Loucy (cell line): ENCODE data around the gene TRHDE.

Source experiments
- H2AFZ ChIP-seq: fragments of 200-600 bp; sonication (generic); 2 replicates; pipeline ENCODE4 v1.6.0; 2016; ENCODE audit warnings: antibody characterized with exemption, mild to moderate bottlenecking, low read length, moderate library complexity
- H3F3A ChIP-seq: fragments of 200-600 bp; 2 replicates; pipeline ENCODE4 v1.6.0; 2016; ENCODE audit warnings: antibody characterized with exemption, low read depth, mild to moderate bottlenecking
- H3K27me3 ChIP-seq: fragments of 200-600 bp; sonication (generic); 2 replicates; pipeline ENCODE4 v1.6.1; 2014; ENCODE audit warnings: low read length, mild to moderate bottlenecking; ENCODE audit not compliant: insufficient read depth, poor library complexity, severe bottlenecking
- H3K36me3 ChIP-seq: fragments of 200-600 bp; sonication (generic); 2 replicates; pipeline ENCODE4 v1.6.1; 2016; ENCODE audit warnings: low read length; ENCODE audit not compliant: insufficient read depth
- H3K4me1 ChIP-seq: fragments of 200-600 bp; sonication (generic); 2 replicates; pipeline ENCODE4 v1.5.1; 2014; ENCODE audit warnings: low read length, mild to moderate bottlenecking; ENCODE audit not compliant: insufficient read depth, poor library complexity, severe bottlenecking
- H3K4me2 ChIP-seq: fragments of 200-600 bp; sonication (generic); 2 replicates; pipeline ENCODE4 v1.6.0; 2014; ENCODE audit warnings: antibody characterized with exemption, low read length, low read depth, mild to moderate bottlenecking; ENCODE audit not compliant: poor library complexity, severe bottlenecking
- H3K4me3 ChIP-seq: fragments of 200-600 bp; sonication (generic); 2 replicates; pipeline ENCODE4 v1.5.1; 2014; ENCODE audit warnings: low read length, mild to moderate bottlenecking, mixed read lengths; ENCODE audit not compliant: poor library complexity, severe bottlenecking
- H3K79me2 ChIP-seq: fragments of 200-600 bp; sonication (generic); 2 replicates; pipeline ENCODE4 v1.6.1; 2014; ENCODE audit warnings: low read length; ENCODE audit not compliant: insufficient read depth
- H3K9ac ChIP-seq: fragments of 200-600 bp; sonication (generic); 2 replicates; pipeline ENCODE4 v1.6.0; 2014; ENCODE audit warnings: mild to moderate bottlenecking, low read depth, low read length, moderate library complexity; ENCODE audit not compliant: poor library complexity, severe bottlenecking
- H3K9me2 ChIP-seq: fragments of 200-600 bp; sonication (generic); replicated peaks from 2 replicates; pipeline ENCODE4 v1.6.1; 2016; ENCODE audit warnings: low read depth, low read length, mixed read lengths
- H3K9me3 ChIP-seq: fragments of 200-600 bp; sonication (generic); 2 replicates; pipeline ENCODE4 v1.6.1; 2014; ENCODE audit warnings: mild to moderate bottlenecking, antibody characterized with exemption, low read length, low read depth; ENCODE audit not compliant: insufficient read depth
- H4K20me1 ChIP-seq: fragments of 200-600 bp; sonication (generic); 2 replicates; pipeline ENCODE4 v1.6.0; 2014; ENCODE audit warnings: antibody characterized with exemption, low read length, mild to moderate bottlenecking; ENCODE audit not compliant: insufficient read depth, poor library complexity, severe bottlenecking
- CTCF ChIP-seq: fragments of 200-600 bp; sonication (generic); conservative IDR thresholded peaks from 2 replicates; pipeline ENCODE4 v1.5.1; 2014; ENCODE audit warnings: mild to moderate bottlenecking, antibody characterized with exemption, low read length
- EZH2phosphoT487 ChIP-seq: fragments of 200-600 bp; IDR thresholded peaks from 2 replicates; pipeline ENCODE4 v1.6.1; 2018; ENCODE audit warnings: antibody characterized with exemption, mild to moderate bottlenecking, moderate library complexity, borderline replicate concordance

The TRHDE gene

DNA sequence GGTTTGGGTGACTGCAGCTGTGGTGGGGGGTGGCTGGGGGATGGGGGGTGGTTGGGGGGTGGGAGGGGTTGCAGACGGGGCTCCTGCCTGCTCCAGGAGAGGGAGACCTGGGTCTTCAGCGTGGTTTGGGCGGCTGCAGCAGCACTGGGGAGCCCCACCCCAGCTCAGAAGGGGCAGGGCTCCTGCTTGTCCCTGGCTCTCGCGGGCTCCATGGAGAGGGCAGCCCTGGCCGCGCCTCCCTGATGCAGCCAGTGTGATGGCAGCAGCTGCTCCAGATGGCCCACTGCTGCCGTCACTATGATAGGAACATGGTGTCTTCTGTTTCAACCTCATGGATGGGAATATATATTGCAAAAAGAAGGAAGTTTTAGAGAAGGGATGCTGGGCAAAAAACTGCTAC, 22.9 kb downstream of the TRHDE start:
- Histone ChIP-seq H3K9me3 (no peaks in the 10 kb centered on the region), H3F3A (no peaks in the 10 kb centered on the region), H3K27me3 (no peaks in the 10 kb centered on the region), H3K9ac (no peak overlapping the region), H3K36me3 (no peaks in the 10 kb centered on the region), H3K4me2 (no peak overlapping the region), H3K4me1 (no peaks in the 10 kb centered on the region), H2AFZ (no peak overlapping the region), H3K4me3 (no peak overlapping the region), H3K79me2 (no peaks in the 10 kb centered on the region), H4K20me1 (no peaks in the 10 kb centered on the region), H3K9me2 (no peaks in the 10 kb centered on the region)
- TF ChIP-seq EZH2phosphoT487 = no peak
- no peak for TF ChIP-seq CTCF

GRCh38 chr12:72295744-72296143, 23.6 kb downstream of the TRHDE start:
- Histone ChIP-seq H4K20me1 (no peaks in the 10 kb centered on the region), H3K4me1 (no peaks in the 10 kb centered on the region), H3F3A (no peaks in the 10 kb centered on the region), H3K79me2 (no peaks in the 10 kb centered on the region), H3K4me2 (no peak overlapping the region), H3K4me3 (no peak overlapping the region), H3K9me2 (no peaks in the 10 kb centered on the region), H3K9ac (no peak overlapping the region), H3K27me3 (no peaks in the 10 kb centered on the region), H3K36me3 (no peaks in the 10 kb centered on the region), H3K9me3 (no peaks in the 10 kb centered on the region), H2AFZ (no peak overlapping the region)
- TF ChIP-seq CTCF (no peak), EZH2phosphoT487 (no peak)

- no peak overlapping the region for H2AFZ ChIP-seq
Observed at GRCh38 chr12:72296389-72296788, 24.2 kb downstream of the TRHDE start.

More at GRCh38 chr12:72296389-72296788, 24.2 kb downstream of the TRHDE start:
- H3K9ac ChIP-seq = no peak overlapping the region
- H3K9me2 ChIP-seq = no peaks in the 10 kb centered on the region
- no peak overlapping the region for H3K4me3 ChIP-seq
- H3K79me2 ChIP-seq = no peaks in the 10 kb centered on the region
- no peaks in the 10 kb centered on the region for H3F3A ChIP-seq
- no peaks in the 10 kb centered on the region for H3K36me3 ChIP-seq
- H3K27me3 ChIP-seq = no peaks in the 10 kb centered on the region
- no peaks in the 10 kb centered on the region for H3K4me1 ChIP-seq
- H3K4me2 ChIP-seq = no peak overlapping the region
- H4K20me1 ChIP-seq = no peaks in the 10 kb centered on the region
- TF ChIP-seq CTCF (no peak), EZH2phosphoT487 (no peak)
- no peaks in the 10 kb centered on the region for H3K9me3 ChIP-seq
